Neural progenitor cell (in vitro differentiated cells): ENCODE measurements around the gene GULP1. TPM values are rescaled to one million over a fixed set of nuclear protein-coding genes. Genes with fewer than 3 reads are reported as not detected.

Experiments used
- DNase-seq: peaks from one replicate; pipeline ENCODE4 v3.0.0-alpha.2; 2016; ENCODE audit warnings: low spot score
- H2AFZ ChIP-seq: fragments of 200-600 bp; sonication (generic); replicated peaks from 2 replicates; pipeline ENCODE4 v1.6.1; 2016; ENCODE audit warnings: antibody characterized with exemption
- H3F3A ChIP-seq: fragments of 200-600 bp; sonication (generic); 2 replicates; pipeline ENCODE4 v1.6.1; 2016; ENCODE audit warnings: antibody characterized with exemption, low read depth
- H3K27ac ChIP-seq: fragments of 200-600 bp; sonication (generic); 2 replicates; pipeline ENCODE4 v1.5.1; 2016; ENCODE audit warnings: mild to moderate bottlenecking
- H3K27me3 ChIP-seq: fragments of 200-600 bp; sonication (generic); 2 replicates; pipeline ENCODE4 v1.6.1; 2016; ENCODE audit warnings: mild to moderate bottlenecking, moderate library complexity
- H3K36me3 ChIP-seq: fragments of 200-600 bp; sonication (generic); 2 replicates; pipeline ENCODE4 v1.5.1; 2016
- H3K4me1 ChIP-seq: fragments of 200-600 bp; sonication (generic); 2 replicates; pipeline ENCODE4 v1.6.1; 2016; ENCODE audit warnings: mixed run types
- H3K4me2 ChIP-seq: fragments of 200-600 bp; sonication (generic); 2 replicates; pipeline ENCODE4 v1.6.1; 2016
- H3K4me3 ChIP-seq: fragments of 200-600 bp; sonication (generic); 2 replicates; pipeline ENCODE4 v1.5.1; 2016
- H3K79me2 ChIP-seq: fragments of 200-600 bp; sonication (generic); 2 replicates; pipeline ENCODE4 v1.6.1; 2016; ENCODE audit warnings: low read depth
- H3K9ac ChIP-seq: fragments of 200-600 bp; sonication (generic); 2 replicates; pipeline ENCODE4 v1.6.1; 2016
- H3K9me3 ChIP-seq: fragments of 200-600 bp; sonication (generic); 2 replicates; pipeline ENCODE4 v1.5.1; 2016; ENCODE audit warnings: low read depth
- H4K20me1 ChIP-seq: fragments of 200-600 bp; sonication (generic); 2 replicates; pipeline ENCODE4 v1.6.1; 2016; ENCODE audit warnings: low read depth
- H3K27ac Mint-ChIP-seq: 3 replicates; pipeline ENCODE4 v1.8.0; 2021; ENCODE audit warnings: mixed read lengths
- H3K27me3 Mint-ChIP-seq: 2 replicates; pipeline ENCODE4 v1.8.0; 2022; ENCODE audit warnings: low read depth, mild to moderate bottlenecking, inconsistent platforms, moderate library complexity, mixed read lengths; ENCODE audit not compliant: insufficient read depth
- H3K36me3 Mint-ChIP-seq: 3 replicates; pipeline ENCODE4 v1.8.0; 2021; ENCODE audit warnings: mixed read lengths
- H3K4me1 Mint-ChIP-seq: 3 replicates; pipeline ENCODE4 v1.8.0; 2021; ENCODE audit warnings: mixed read lengths
- H3K4me3 Mint-ChIP-seq: 3 replicates; pipeline ENCODE4 v1.8.0; 2021; ENCODE audit warnings: mild to moderate bottlenecking, moderate library complexity, mixed read lengths
- H3K9me3 Mint-ChIP-seq: 3 replicates; pipeline ENCODE4 v1.8.0; 2020; ENCODE audit warnings: mixed read lengths
- EZH2 ChIP-seq: fragments of 200-600 bp; sonication (generic); IDR thresholded peaks from 2 replicates; pipeline ENCODE4 v1.6.1; 2017; ENCODE audit warnings: antibody characterized with exemption, mild to moderate bottlenecking, moderate library complexity
- EZH2phosphoT487 ChIP-seq: fragments of 200-600 bp; sonication (generic); IDR thresholded peaks from 2 replicates; pipeline ENCODE4 v1.6.1; 2017; ENCODE audit warnings: antibody characterized with exemption
- total RNA-seq: library from RNA; depleted of rRNA; stranded (reverse); fragments of >200 nt; gene quantifications from 2 replicates; pipeline ENCODE4 v1.2.3, GENCODE V29; 2015; ENCODE audit warnings: low replicate concordance
- TF ChIP-seq, protein P1 (sequence below): fragments of 200-600 bp; sonication (generic); IDR thresholded peaks from 2 replicates; pipeline ENCODE4 v1.5.1; 2017; ENCODE audit warnings: antibody characterized with exemption, mild to moderate bottlenecking

The GULP1 gene
- total RNA-seq, 1 donor from 2014 or later = 154 TPM

DNA sequence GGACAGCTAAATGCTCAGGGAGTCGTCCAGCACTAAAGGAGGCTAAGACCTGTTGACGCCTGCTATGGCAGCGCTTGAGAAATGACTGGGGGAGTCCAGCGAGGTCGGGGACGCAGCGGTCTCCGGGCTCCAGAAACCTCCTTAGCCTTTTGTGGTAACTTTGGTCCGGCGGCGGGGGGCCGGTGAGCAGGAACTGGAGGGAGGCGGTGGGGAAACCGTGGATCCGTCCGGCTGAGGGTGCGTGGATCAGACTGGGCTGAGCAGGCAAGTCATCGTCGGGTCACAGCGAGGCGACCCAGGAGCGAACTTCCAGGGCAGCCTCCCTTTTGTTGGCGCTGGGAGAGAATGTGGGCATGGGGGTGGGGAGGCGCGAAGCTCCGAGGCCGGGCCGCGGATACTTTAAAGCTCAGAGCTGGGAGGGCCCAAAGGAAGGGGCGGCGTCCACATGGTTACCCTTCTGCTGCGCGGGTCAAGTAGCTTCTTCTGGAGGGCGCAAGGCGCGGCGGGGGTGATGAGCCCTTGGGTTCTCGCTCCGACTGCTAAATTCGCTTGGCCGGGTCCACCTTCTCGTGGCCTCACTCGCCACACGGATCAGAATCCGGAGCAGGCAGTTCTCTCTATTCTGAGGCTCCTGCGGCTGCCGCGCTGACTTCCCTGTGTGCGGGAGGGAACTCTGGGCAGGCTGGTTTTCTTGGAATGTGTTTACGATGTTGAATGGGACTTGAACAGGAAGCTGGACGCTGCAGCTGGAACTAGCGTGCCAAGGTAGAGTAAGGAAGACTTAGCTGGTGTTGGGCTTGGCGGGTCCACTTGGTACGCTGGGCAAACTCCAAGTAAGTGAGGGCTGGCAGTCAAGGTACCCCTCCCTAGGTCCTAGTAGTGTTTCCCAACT, 920 bp downstream of the GULP1 start:
- Mint-ChIP-seq H3K4me1 (peaks cover 26% of the 10 kb centered on the region), H3K4me3 (peak overlapping the region; percentile 97), H3K36me3 (peaks cover 5% of the 10 kb centered on the region), H3K9me3 (peaks cover 9% of the 10 kb centered on the region), H3K27me3 (no peaks in the 10 kb centered on the region), H3K27ac (peak overlapping the region; percentile 98)
- H3K9me3 ChIP-seq = no peaks in the 10 kb centered on the region
- TF ChIP-seq, protein P1, sequence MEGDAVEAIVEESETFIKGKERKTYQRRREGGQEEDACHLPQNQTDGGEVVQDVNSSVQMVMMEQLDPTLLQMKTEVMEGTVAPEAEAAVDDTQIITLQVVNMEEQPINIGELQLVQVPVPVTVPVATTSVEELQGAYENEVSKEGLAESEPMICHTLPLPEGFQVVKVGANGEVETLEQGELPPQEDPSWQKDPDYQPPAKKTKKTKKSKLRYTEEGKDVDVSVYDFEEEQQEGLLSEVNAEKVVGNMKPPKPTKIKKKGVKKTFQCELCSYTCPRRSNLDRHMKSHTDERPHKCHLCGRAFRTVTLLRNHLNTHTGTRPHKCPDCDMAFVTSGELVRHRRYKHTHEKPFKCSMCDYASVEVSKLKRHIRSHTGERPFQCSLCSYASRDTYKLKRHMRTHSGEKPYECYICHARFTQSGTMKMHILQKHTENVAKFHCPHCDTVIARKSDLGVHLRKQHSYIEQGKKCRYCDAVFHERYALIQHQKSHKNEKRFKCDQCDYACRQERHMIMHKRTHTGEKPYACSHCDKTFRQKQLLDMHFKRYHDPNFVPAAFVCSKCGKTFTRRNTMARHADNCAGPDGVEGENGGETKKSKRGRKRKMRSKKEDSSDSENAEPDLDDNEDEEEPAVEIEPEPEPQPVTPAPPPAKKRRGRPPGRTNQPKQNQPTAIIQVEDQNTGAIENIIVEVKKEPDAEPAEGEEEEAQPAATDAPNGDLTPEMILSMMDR = no peak
- H3F3A ChIP-seq = peaks cover 41% of the 10 kb centered on the region
- H2AFZ ChIP-seq = peak overlapping the region; percentile 64
- no peaks in the 10 kb centered on the region for H3K27me3 ChIP-seq
- peak overlapping the region; percentile 99 for H3K27ac ChIP-seq
- H3K9ac ChIP-seq = peak overlapping the region; percentile 88
- H3K79me2 ChIP-seq = peaks cover 67% of the 10 kb centered on the region
- H3K4me3 ChIP-seq = peak overlapping the region; percentile 97
- H3K4me1 ChIP-seq = peaks cover 45% of the 10 kb centered on the region
- peak overlapping the region; percentile 96 for H3K4me2 ChIP-seq
- peak; percentile 91 for DNase-seq
- no peaks in the 10 kb centered on the region for H3K36me3 ChIP-seq
- H4K20me1 ChIP-seq = peaks cover 5% of the 10 kb centered on the region

DNA sequence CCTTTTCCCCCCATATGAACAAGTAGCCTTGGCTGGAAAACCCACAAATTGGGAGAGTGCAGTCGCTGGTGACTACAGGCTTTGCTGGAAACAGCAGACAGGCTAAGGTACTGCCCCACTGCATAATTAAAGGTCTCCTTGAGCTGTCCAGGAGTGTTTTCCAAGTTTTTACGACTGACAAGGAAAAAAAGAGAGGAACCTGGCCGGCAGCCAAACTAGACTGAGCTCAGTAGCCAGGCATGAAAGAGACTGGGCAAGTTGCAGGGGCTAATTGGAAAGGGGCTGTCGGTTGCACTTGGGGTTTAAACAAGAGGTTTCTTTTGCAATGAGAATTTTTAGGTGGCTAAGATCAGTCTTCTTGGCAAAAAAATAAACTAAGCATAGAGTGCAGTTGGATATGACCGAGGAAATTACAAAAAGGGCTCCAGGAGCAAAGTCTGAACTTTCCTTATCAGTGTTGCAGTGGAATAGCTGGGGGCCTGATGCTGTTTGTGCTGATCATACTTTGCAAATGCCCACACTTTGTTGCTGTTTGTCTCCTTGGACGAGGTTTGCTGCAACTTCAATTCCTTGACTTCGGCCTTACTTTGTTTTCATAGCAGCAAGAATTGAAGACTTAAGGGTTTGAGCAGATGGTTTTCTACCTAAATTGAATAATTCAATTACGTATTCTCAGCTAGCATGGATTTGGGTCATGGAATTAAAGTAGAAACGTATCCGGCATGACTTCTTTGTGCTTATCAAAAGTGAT, 2.1 kb downstream of the GULP1 start:
- no peak overlapping the region for H2AFZ ChIP-seq

DNA sequence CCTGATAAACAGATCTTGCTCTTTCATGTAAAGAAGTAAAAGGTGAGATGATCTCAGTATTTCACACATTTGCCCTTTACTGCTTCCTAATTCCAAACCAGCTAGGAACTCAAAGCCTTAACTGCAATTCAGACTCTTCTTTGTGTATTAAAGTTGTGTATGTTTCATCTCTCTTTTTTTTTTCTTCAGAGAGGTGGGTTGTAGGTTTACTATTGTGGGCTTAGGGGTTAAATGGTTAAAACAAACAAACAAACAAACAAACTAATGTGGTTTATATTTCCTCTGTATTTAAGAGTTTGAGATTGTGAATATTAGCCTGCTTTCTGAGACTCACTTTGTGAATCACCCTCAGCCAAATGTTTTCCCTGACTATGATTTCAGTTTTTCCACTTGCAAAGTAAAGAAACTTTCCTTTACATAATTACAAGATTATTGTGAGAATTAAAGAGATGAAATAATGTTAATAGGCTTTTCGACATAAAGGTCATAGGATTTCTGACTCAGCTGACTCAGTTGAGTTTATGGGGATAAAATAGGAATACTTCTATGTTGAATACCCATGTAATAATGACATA, 2.8 kb downstream of the GULP1 start:
- Histone ChIP-seq H3K4me2 (peak overlapping the region; percentile 96), H3K9ac (peak overlapping the region; percentile 88), H2AFZ (no peak overlapping the region), H3F3A (peaks cover 37% of the 10 kb centered on the region), H3K4me3 (peak overlapping the region; percentile 97), H4K20me1 (peaks cover 5% of the 10 kb centered on the region), H3K4me1 (peaks cover 54% of the 10 kb centered on the region), H3K27me3 (no peaks in the 10 kb centered on the region), H3K36me3 (no peaks in the 10 kb centered on the region), H3K27ac (peak overlapping the region; percentile 77), H3K9me3 (no peaks in the 10 kb centered on the region), H3K79me2 (peaks cover 85% of the 10 kb centered on the region)
- DNase-seq = no peak
- peaks cover 26% of the 10 kb centered on the region for H3K4me1 Mint-ChIP-seq
- peaks cover 9% of the 10 kb centered on the region for H3K9me3 Mint-ChIP-seq
- peaks cover 12% of the 10 kb centered on the region for H3K36me3 Mint-ChIP-seq
- peak overlapping the region; percentile 98 for H3K27ac Mint-ChIP-seq
- H3K4me3 Mint-ChIP-seq = peak overlapping the region; percentile 97
- no peak for TF ChIP-seq EZH2
- TF ChIP-seq, protein P1 = no peak
- no peak for TF ChIP-seq EZH2phosphoT487
- H3K27me3 Mint-ChIP-seq = no peaks in the 10 kb centered on the region

More for the DNA sequence above, 2.1 kb downstream of the GULP1 start:
- Histone ChIP-seq H3K9me3 (no peaks in the 10 kb centered on the region), H3K4me3 (peak overlapping the region; percentile 97), H3K27me3 (no peaks in the 10 kb centered on the region), H3K4me1 (peaks cover 52% of the 10 kb centered on the region), H3K27ac (peak overlapping the region; percentile 77), H3K4me2 (peak overlapping the region; percentile 96), H3K36me3 (no peaks in the 10 kb centered on the region), H3K9ac (peak overlapping the region; percentile 88), H3K79me2 (peaks cover 79% of the 10 kb centered on the region), H4K20me1 (peaks cover 5% of the 10 kb centered on the region), H3F3A (peaks cover 37% of the 10 kb centered on the region)
- H3K27me3 Mint-ChIP-seq = no peaks in the 10 kb centered on the region
- peak; percentile 29 for DNase-seq
- H3K27ac Mint-ChIP-seq = peak overlapping the region; percentile 98
- peaks cover 4% of the 10 kb centered on the region for H3K9me3 Mint-ChIP-seq
- peaks cover 9% of the 10 kb centered on the region for H3K36me3 Mint-ChIP-seq
- no peak for TF ChIP-seq EZH2
- TF ChIP-seq EZH2phosphoT487 = no peak
- TF ChIP-seq, protein P1 = no peak
- H3K4me3 Mint-ChIP-seq = peak overlapping the region; percentile 97
- H3K4me1 Mint-ChIP-seq = peaks cover 26% of the 10 kb centered on the region
